Activated CD4-positive, alpha-beta memory T cell treated with anti-CD3 and anti-CD28 coated beads for 36 hours (primary cell): ENCODE data around the gene CTNNA1. TPM values are rescaled to one million over a fixed set of nuclear protein-coding genes. Genes with fewer than 3 reads are reported as not detected.

Source experiments
- CTCF ChIA-PET: fragments of 350-600 bp; sonication (Branson Sonifier 250); formaldehyde crosslinking; loops from one replicate; lab custom pipeline; 2021; ENCODE audit warnings: antibody characterized with exemption, inconsistent platforms; lab: Charles Lee
- POLR2A ChIA-PET: fragments of 350-600 bp; sonication (Branson Sonifier 250); formaldehyde crosslinking; loops from one replicate; lab custom pipeline; 2021; ENCODE audit warnings: antibody characterized with exemption; lab: Charles Lee
- DNase-seq: peaks from one replicate; pipeline ENCODE4 v3.0.0-alpha.2; 2020
- H3K27ac Mint-ChIP-seq: one replicate; pipeline ENCODE4 v1.8.0; 2021; ENCODE audit warnings: mixed read lengths
- H3K27me3 Mint-ChIP-seq: one replicate; pipeline ENCODE4 v1.8.0; 2021; ENCODE audit warnings: mixed read lengths
- H3K36me3 Mint-ChIP-seq: one replicate; pipeline ENCODE4 v1.8.0; 2021; ENCODE audit warnings: mixed read lengths
- H3K4me1 Mint-ChIP-seq: one replicate; pipeline ENCODE4 v1.8.0; 2021; ENCODE audit warnings: low read depth, mixed read lengths
- H3K4me3 Mint-ChIP-seq: one replicate; pipeline ENCODE4 v1.8.0; 2021; ENCODE audit warnings: mild to moderate bottlenecking, mixed read lengths
- H3K9me3 Mint-ChIP-seq: one replicate; pipeline ENCODE4 v1.8.0; 2021; ENCODE audit warnings: mixed read lengths
- intact Hi-C: fragments of 100-400 bp; cut with micrococcal nuclease; formaldehyde crosslinking; loops from one replicate; pipeline ENCODE4 v1.15.1; 2023
- total RNA-seq, 2 experiments: library from RNA; stranded (reverse); gene quantifications; one replicate each; pipeline ENCODE4 v1.2.3, GENCODE V29; 2021

Gene CTNNA1
- total RNA-seq, 2 experiments from 2014 or later, result 82.8 to 89.5 TPM

DNA sequence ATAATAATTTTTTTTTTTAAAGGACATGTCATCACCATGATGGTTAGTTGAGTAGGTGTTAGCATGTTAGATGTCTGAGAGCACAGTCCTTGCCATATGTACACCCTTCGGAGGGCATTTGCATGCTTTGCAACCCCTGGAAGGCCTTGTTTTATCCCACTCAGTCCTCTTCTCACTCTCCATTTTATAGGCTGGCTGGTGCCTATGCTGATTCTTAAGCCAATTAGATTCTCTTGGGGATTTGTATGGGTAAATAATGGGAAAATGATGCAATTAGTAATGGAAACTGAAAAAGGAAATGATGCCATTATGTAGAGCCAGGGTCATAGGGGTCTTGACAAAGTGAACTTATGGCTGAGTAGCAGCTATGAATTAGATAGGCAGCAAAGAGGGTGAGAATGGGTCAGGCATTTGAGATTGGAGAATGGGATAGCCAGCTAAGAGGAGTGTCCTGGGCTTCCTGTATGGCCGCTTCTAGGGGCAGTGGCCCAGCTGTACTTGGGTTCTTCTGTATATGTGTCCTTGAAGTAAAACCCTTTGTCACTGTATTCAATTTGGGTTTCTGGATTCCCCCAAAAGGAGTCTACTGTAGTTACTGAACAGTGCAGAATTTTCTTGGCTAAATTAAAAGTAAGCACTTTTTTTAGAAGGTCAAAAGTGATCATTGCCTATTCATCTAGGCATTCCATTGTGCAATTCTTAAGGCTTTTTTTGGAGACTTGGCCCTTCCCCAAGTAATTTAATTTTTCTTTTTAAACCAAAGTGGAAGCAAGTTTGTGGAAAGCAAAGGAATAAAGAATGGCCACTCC lies 90.3 kb downstream of the CTNNA1 start:
- Mint-ChIP-seq H3K36me3 (no peaks in the 10 kb centered on the region), H3K4me1 (peaks cover 5% of the 10 kb centered on the region), H3K27me3 (no peaks in the 10 kb centered on the region), H3K4me3 (no peak overlapping the region), H3K9me3 (no peaks in the 10 kb centered on the region), H3K27ac (no peak overlapping the region)
- DNase-seq, result no peak
- CTCF ChIA-PET, result no interaction called here
- POLR2A ChIA-PET, result no interaction called here
- intact Hi-C loops, result loop anchor here (1.0 kb wide), 1 partner anchor 27 kb away; no protein-coding TSS in a partner anchor

DNA sequence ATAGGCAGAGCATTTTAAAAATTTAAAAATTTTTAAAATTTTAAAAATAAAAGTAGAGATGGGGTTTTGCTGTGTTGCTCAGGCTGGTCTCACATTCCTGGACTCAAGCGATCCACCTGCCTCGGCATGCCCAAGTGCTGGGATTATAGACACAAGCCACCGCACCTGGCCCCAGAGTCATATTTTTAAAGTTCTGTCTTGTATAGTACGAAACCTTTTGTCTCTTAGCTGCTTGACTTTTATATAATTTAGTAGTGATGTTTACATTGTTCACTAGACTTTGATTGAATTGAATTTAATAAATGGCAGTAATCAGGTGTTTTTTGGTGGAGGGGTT lies 90.9 kb downstream of the CTNNA1 start:
- Mint-ChIP-seq H3K27me3 (no peaks in the 10 kb centered on the region), H3K4me1 (peaks cover 5% of the 10 kb centered on the region), H3K9me3 (no peaks in the 10 kb centered on the region), H3K36me3 (no peaks in the 10 kb centered on the region), H3K4me3 (no peak overlapping the region), H3K27ac (no peak overlapping the region)
- CTCF ChIA-PET, result no interaction called here
- intact Hi-C loops, result no loop called here
- POLR2A ChIA-PET, result no interaction called here
- no peak for DNase-seq

DNA sequence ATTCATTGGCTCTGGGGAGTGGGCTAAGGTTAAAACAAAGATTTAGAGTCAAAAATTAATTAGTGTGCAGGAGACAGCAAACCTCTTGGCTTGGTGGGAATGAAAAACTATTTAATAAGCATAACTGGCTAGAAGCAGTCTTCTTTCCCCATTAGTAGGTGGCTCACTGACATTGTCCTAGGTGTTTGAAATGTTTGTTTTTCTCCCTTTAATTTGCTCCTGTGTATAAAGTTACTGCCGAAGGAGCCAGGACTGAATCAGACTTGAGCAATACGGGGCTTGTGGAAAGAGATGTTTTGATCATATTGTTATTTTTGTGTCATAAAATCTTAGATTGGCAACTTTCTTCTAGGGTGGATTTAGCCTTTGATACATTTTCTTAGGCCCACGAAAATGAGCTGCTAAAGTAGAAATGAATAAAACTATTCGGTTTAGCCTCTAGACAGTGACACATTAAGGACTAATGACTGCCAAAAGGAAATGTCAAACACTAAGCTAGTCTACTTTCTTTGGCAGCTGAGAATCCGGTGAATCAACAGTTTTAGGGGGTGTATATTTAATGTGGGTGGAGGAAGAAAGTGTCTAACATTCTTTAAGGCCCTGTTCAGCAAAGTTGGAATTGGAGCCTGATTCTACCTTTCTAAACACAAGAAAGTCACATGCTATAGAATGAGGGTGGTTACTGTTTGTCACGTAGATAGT lies 91.7 kb downstream of the CTNNA1 start:
- ChIA-PET POLR2A (no interaction called here), CTCF (no interaction called here)
- Mint-ChIP-seq H3K36me3 (no peaks in the 10 kb centered on the region), H3K9me3 (no peaks in the 10 kb centered on the region), H3K4me3 (no peak overlapping the region), H3K4me1 (peaks cover 5% of the 10 kb centered on the region), H3K27me3 (no peaks in the 10 kb centered on the region), H3K27ac (no peak overlapping the region)
- intact Hi-C loops, result no loop called here
- DNase-seq, result no peak

DNA sequence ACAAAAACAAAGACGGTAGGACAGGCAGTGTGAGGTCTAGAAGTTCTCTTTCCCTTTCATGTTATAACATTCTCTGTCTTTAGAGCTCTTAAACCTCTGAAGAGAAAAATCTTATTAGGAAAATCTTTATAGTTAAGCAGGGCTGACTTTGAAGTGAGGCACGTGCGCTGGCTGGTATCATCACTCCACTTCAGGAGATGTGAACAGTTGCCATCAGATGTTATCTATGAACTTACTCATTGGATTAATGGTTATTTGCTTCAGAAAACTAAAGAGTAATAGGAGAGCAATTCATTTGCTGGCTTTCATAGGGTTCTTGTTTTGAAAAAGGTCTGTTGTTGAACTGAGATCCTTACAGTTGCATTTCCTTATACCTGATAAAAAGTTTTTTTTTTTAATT lies 96.2 kb downstream of the CTNNA1 start:
- DNase-seq, result no peak
- H3K4me3 Mint-ChIP-seq, result no peak overlapping the region
- intact Hi-C loops, result no loop called here
- no peaks in the 10 kb centered on the region for H3K36me3 Mint-ChIP-seq
- H3K27me3 Mint-ChIP-seq, result no peaks in the 10 kb centered on the region
- H3K4me1 Mint-ChIP-seq, result peaks cover 11% of the 10 kb centered on the region
- H3K27ac Mint-ChIP-seq, result no peak overlapping the region
- H3K9me3 Mint-ChIP-seq, result no peaks in the 10 kb centered on the region
- ChIA-PET CTCF (interaction anchor here (0.7 to 1.8 kb wide), 3 partner anchors 24 to 265 kb away, joined by 3 to 6 read pairs (median 3); no protein-coding TSS in a partner anchor), POLR2A (no interaction called here)

- Mint-ChIP-seq H3K4me1 (peaks cover 11% of the 10 kb centered on the region), H3K27me3 (no peaks in the 10 kb centered on the region), H3K36me3 (no peaks in the 10 kb centered on the region), H3K27ac (no peak overlapping the region), H3K9me3 (no peaks in the 10 kb centered on the region), H3K4me3 (no peak overlapping the region)
- intact Hi-C loops, result no loop called here
- CTCF ChIA-PET, result interaction anchor here (0.7 to 1.8 kb wide), 2 partner anchors 24 to 265 kb away, joined by 3 to 6 read pairs; no protein-coding TSS in a partner anchor
- POLR2A ChIA-PET, result no interaction called here
- DNase-seq, result no peak
Observed at GRCh38 chr5:138849882-138850281, 96.7 kb downstream of the CTNNA1 start.

- no peak overlapping the region for H3K27ac Mint-ChIP-seq
- H3K36me3 Mint-ChIP-seq, result no peaks in the 10 kb centered on the region
- H3K9me3 Mint-ChIP-seq, result no peaks in the 10 kb centered on the region
- DNase-seq, result no peak
- intact Hi-C loops, result no loop called here
- no peak overlapping the region for H3K4me3 Mint-ChIP-seq
- H3K4me1 Mint-ChIP-seq, result peaks cover 11% of the 10 kb centered on the region
- no peaks in the 10 kb centered on the region for H3K27me3 Mint-ChIP-seq
- ChIA-PET POLR2A (no interaction called here), CTCF (no interaction called here)
Observed at GRCh38 chr5:138850865-138851435, 97.7 kb downstream of the CTNNA1 start.

- H3K27me3 Mint-ChIP-seq, result no peaks in the 10 kb centered on the region
- H3K27ac Mint-ChIP-seq, result no peak overlapping the region
- no peak for DNase-seq
- H3K4me3 Mint-ChIP-seq, result no peak overlapping the region
- ChIA-PET POLR2A (no interaction called here), CTCF (interaction anchor here (0.6 kb wide), 1 partner anchor 308 kb away, joined by 3 read pairs; no protein-coding TSS in a partner anchor)
- intact Hi-C loops, result no loop called here
- H3K9me3 Mint-ChIP-seq, result no peaks in the 10 kb centered on the region
- peaks cover 11% of the 10 kb centered on the region for H3K4me1 Mint-ChIP-seq
- no peaks in the 10 kb centered on the region for H3K36me3 Mint-ChIP-seq
Observed at GRCh38 chr5:138853132-138853531, 99.9 kb downstream of the CTNNA1 start.

DNA sequence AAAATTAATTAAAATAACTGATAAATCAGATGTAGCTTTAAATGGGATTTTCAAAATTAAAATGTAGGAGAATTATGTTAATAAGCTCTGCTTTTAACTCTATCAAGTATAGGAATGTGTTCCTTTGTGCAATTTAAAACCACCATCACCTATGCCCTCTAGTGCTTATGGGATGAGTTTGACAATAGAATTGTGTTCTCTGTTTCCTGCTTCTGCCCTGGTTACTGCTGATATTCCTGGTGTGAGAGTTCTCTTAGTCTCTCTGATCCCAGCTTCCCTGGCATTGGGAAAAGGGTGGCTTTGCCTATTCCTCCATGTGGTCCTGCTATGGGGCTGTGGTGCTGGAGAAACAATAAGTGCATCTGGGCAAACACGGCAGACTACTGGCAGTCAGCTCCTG lies 113.8 kb downstream of the CTNNA1 start:
- POLR2A ChIA-PET, result no interaction called here

GRCh38 chr5:138869038-138869437 lies 115.8 kb downstream of the CTNNA1 start:
- Mint-ChIP-seq H3K9me3 (peaks cover 3% of the 10 kb centered on the region), H3K4me1 (peaks cover 20% of the 10 kb centered on the region), H3K27ac (no peak overlapping the region), H3K27me3 (peaks cover 17% of the 10 kb centered on the region), H3K4me3 (no peak overlapping the region), H3K36me3 (no peaks in the 10 kb centered on the region)
- intact Hi-C loops, result no loop called here
- DNase-seq, result no peak
- ChIA-PET CTCF (interaction anchor here (1.5 kb wide), 1 partner anchor 290 kb away, joined by 3 read pairs; no protein-coding TSS in a partner anchor), POLR2A (no interaction called here)

More for the DNA sequence above, 113.8 kb downstream of the CTNNA1 start:
- no peak overlapping the region for H3K4me3 Mint-ChIP-seq
- CTCF ChIA-PET, result interaction anchor here (1.2 kb wide), 1 partner anchor 42 kb away, joined by 4 read pairs; no protein-coding TSS in a partner anchor
- H3K36me3 Mint-ChIP-seq, result peaks cover 8% of the 10 kb centered on the region
- H3K27ac Mint-ChIP-seq, result no peak overlapping the region
- peaks cover 15% of the 10 kb centered on the region for H3K9me3 Mint-ChIP-seq
- H3K27me3 Mint-ChIP-seq, result peaks cover 13% of the 10 kb centered on the region
- H3K4me1 Mint-ChIP-seq, result peaks cover 20% of the 10 kb centered on the region
- intact Hi-C loops, result no loop called here
- no peak for DNase-seq

- H3K4me1 Mint-ChIP-seq, result peaks cover 20% of the 10 kb centered on the region
- peak overlapping the region; percentile 24 for H3K4me3 Mint-ChIP-seq
- DNase-seq, result peak; percentile 32
- H3K27ac Mint-ChIP-seq, result peak overlapping the region; percentile 79
- CTCF ChIA-PET, result interaction anchor here (1.5 kb wide), 1 partner anchor 290 kb away, joined by 3 read pairs; no protein-coding TSS in a partner anchor
- POLR2A ChIA-PET, result interaction anchor here (0.7 kb wide), 1 partner anchor 516 kb away, joined by 3 read pairs; no protein-coding TSS in a partner anchor
- H3K27me3 Mint-ChIP-seq, result peaks cover 17% of the 10 kb centered on the region
- H3K9me3 Mint-ChIP-seq, result no peaks in the 10 kb centered on the region
- intact Hi-C loops, result loop anchor here (1.0 kb wide), 2 partner anchors 27 to 275 kb away; no protein-coding TSS in a partner anchor
- no peaks in the 10 kb centered on the region for H3K36me3 Mint-ChIP-seq
Observed at GRCh38 chr5:138869763-138870500, 116.7 kb downstream of the CTNNA1 start.

DNA sequence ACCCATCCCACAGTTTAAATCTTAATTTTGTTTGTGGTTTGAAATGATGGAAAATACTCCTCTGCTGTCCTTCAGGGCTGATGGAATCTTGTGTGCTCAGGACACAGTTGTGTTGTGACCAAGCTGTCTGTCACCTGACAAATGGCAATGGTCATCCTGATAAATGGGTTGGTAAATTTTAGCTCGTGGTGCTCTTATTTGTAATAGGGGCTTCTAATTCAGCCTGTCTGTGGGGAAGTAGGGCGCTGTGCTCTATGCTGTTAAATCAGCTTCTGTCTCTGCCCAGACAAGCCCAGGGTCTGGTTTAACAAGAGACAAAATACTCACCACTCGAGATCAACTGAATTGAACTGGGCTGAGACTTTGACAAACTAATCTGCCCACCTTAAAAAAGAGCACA lies 117.4 kb downstream of the CTNNA1 start:
- POLR2A ChIA-PET, result interaction anchor here (0.7 kb wide), 1 partner anchor 515 kb away, joined by 3 read pairs; no protein-coding TSS in a partner anchor
- Mint-ChIP-seq H3K36me3 (no peaks in the 10 kb centered on the region), H3K27me3 (peaks cover 17% of the 10 kb centered on the region), H3K9me3 (no peaks in the 10 kb centered on the region), H3K4me1 (peaks cover 20% of the 10 kb centered on the region), H3K4me3 (no peak overlapping the region), H3K27ac (no peak overlapping the region)
- DNase-seq, result no peak
- intact Hi-C loops, result loop anchor here (1.0 kb wide), 2 partner anchors 27 to 275 kb away; no protein-coding TSS in a partner anchor
- CTCF ChIA-PET, result interaction anchor here (0.6 kb wide), 1 partner anchor 440 kb away, joined by 3 read pairs; no protein-coding TSS in a partner anchor
